ENCODE data around the gene MLLT10.

Gene MLLT10

DNA sequence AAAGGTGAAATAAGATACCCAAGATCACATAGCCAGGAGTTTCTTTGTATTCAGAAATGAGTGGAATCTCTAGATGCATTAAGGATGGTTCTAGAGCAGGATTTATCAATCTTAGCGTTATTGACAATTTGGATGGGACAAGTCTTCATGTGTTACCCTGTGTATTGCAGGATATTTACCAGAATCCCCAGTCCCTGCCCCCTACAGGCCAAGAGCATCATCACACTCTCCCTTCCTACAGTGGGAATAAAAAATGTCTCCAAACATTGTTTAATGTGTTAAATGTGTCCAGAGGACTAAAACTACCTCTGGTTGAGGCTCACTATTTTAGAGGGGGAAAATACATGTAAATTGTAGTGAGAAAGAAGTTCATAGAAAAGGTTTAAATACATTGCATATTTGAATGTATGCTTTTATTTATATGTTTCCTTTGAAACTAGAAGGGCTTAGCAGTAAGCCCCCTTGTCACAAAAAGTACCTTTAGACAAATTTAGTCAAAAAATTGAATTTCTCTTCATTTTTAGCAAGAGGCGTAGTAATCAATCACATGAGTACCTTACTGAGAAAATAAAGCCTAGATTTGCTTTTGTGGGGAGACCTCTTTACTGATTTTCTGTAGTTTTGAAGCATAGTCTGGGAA is 141.2 kb downstream of the MLLT10 start:
- Histone ChIP-seq H3K27me3 (ENCODE audit: control insufficient read depth in 1 of 2, insufficient read depth in 2 of 2, low read length in 2 of 2) (no peaks in the 10 kb centered on the region), H3K4me1 (ENCODE audit: insufficient read depth, low read length) (no peaks in the 10 kb centered on the region), H3K36me3 (ENCODE audit: insufficient read depth, low read length) (peaks cover 5% of the 10 kb centered on the region)

DNA sequence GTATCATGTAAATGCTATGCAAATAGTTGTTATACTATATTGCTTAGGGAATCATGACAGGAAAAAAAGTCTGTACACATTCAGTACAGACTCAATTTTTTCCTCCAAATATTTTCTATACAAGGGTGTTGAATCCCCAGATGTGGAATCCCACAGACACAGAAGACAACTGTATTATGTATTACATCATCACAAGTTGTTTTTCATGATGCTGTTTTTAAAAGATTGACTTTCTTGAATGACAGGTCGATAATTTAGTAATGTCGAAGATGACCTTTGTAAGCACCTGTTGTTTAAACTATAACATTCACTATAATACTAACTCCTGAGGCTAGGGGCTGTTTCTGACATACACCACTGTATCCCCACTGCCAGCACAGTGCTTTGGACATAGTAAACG is 143.5 kb downstream of the MLLT10 start:
- H3K9me3 ChIP-seq (ENCODE audit: low read length) = no peaks in the 10 kb centered on the region
- H3K4me3 ChIP-seq (ENCODE audit: low read depth in 1 of 2, low read length in 2 of 2) = no peak overlapping the region
- H3K36me3 ChIP-seq (ENCODE audit: insufficient read depth, low read length) = peaks cover 5% of the 10 kb centered on the region
- H3K9ac ChIP-seq (ENCODE audit: low read length) = no peak overlapping the region
- no peaks in the 10 kb centered on the region for H3K27me3 ChIP-seq (ENCODE audit: control insufficient read depth in 1 of 2, insufficient read depth in 2 of 2, low read length in 2 of 2)
- H3K27ac ChIP-seq (ENCODE audit: low read depth, low read length) = no peak overlapping the region
- no peaks in the 10 kb centered on the region for H3K4me1 ChIP-seq (ENCODE audit: insufficient read depth, low read length)

More for the DNA sequence above, 141.2 kb downstream of the MLLT10 start:
- Histone ChIP-seq H3K9ac (ENCODE audit: low read length) (no peak overlapping the region), H3K4me3 (ENCODE audit: low read depth in 1 of 2, low read length in 2 of 2) (no peak overlapping the region), H3K27ac (ENCODE audit: low read depth, low read length) (no peak overlapping the region), H3K9me3 (ENCODE audit: low read length) (no peaks in the 10 kb centered on the region)

- Histone ChIP-seq H3K9me3 (ENCODE audit: low read length) (no peaks in the 10 kb centered on the region), H3K27me3 (ENCODE audit: control insufficient read depth in 1 of 2, insufficient read depth in 2 of 2, low read length in 2 of 2) (no peaks in the 10 kb centered on the region), H3K27ac (ENCODE audit: low read depth, low read length) (no peak overlapping the region), H3K4me3 (ENCODE audit: low read depth in 1 of 2, low read length in 2 of 2) (no peak overlapping the region), H3K4me1 (ENCODE audit: insufficient read depth, low read length) (no peaks in the 10 kb centered on the region), H3K36me3 (ENCODE audit: insufficient read depth, low read length) (no peaks in the 10 kb centered on the region), H3K9ac (ENCODE audit: low read length) (no peak overlapping the region)
Observed at GRCh38 chr10:21681156-21681555, 147.1 kb downstream of the MLLT10 start.

DNA sequence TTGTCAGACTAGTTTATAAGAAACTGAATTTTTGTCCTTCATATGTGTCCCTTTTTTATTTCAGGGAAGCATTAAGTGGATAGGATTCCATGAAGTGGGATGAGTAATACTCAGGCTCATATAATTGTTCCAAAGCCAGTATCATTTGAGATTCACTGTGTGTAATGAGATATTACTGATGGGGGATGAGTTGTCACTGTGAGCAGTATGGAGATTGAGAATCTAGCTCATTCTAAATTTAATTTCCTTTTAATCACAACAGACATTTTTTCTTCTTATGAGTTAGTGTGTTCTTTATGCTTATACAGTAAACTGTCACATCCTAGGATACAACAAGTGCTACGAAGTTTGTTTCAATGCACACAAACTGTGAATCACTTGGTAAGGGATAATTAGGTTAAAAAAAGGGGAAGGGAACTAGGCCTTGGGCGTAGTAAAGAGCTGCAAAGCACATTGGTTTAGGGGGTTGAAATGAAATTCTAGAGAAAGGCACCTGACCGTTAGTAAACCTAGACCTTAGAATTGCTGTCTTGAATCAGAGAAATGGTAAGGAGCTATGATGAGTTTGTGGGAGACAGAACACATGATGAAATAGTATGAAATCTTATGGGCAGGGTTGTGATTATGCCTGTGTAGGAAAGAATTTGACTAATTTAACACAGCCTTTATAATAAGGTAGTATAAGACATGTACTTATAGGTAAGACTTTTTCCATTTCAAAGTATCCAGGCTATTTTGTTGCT is 153.4 kb downstream of the MLLT10 start:
- Histone ChIP-seq H3K9me3 (ENCODE audit: low read length) (no peaks in the 10 kb centered on the region), H3K4me3 (ENCODE audit: low read depth in 1 of 2, low read length in 2 of 2) (no peak overlapping the region), H3K9ac (ENCODE audit: low read length) (no peak overlapping the region), H3K4me1 (ENCODE audit: insufficient read depth, low read length) (no peaks in the 10 kb centered on the region), H3K27me3 (ENCODE audit: control insufficient read depth in 1 of 2, insufficient read depth in 2 of 2, low read length in 2 of 2) (no peaks in the 10 kb centered on the region), H3K27ac (ENCODE audit: low read depth, low read length) (no peak overlapping the region), H3K36me3 (ENCODE audit: insufficient read depth, low read length) (peaks cover 3% of the 10 kb centered on the region)

- H3K36me3 ChIP-seq (ENCODE audit: insufficient read depth, low read length) = peaks cover 3% of the 10 kb centered on the region
- no peaks in the 10 kb centered on the region for H3K4me1 ChIP-seq (ENCODE audit: insufficient read depth, low read length)
- no peaks in the 10 kb centered on the region for H3K9me3 ChIP-seq (ENCODE audit: low read length)
- H3K27ac ChIP-seq (ENCODE audit: low read depth, low read length) = no peak overlapping the region
- H3K9ac ChIP-seq (ENCODE audit: low read length) = no peak overlapping the region
- H3K4me3 ChIP-seq (ENCODE audit: low read depth in 1 of 2, low read length in 2 of 2) = no peak overlapping the region
- H3K27me3 ChIP-seq (ENCODE audit: control insufficient read depth in 1 of 2, insufficient read depth in 2 of 2, low read length in 2 of 2) = no peaks in the 10 kb centered on the region
Observed at GRCh38 chr10:21688009-21688332, 153.9 kb downstream of the MLLT10 start.

DNA sequence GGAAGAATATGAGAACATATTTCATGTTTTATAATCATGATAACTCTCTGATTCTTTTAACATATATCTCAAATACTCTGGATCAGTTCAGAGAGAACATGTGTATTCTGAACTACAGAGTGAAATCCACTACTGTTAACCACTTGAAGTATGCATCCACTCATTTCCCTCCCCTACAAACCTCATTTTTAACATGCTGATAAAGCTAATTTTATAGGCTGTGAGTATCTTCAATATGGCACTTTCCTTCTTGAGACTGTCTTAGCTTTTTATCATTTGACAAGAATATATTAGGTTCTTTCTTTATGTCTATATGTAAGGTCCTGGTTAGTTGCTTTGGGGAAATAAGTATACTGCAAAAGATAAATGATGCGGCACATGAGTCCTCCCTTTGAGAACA is 154.8 kb downstream of the MLLT10 start:
- Histone ChIP-seq H3K36me3 (ENCODE audit: insufficient read depth, low read length) (peaks cover 3% of the 10 kb centered on the region), H3K9ac (ENCODE audit: low read length) (no peak overlapping the region), H3K27ac (ENCODE audit: low read depth, low read length) (no peak overlapping the region), H3K9me3 (ENCODE audit: low read length) (no peaks in the 10 kb centered on the region), H3K4me3 (ENCODE audit: low read depth in 1 of 2, low read length in 2 of 2) (no peak overlapping the region), H3K4me1 (ENCODE audit: insufficient read depth, low read length) (no peaks in the 10 kb centered on the region), H3K27me3 (ENCODE audit: control insufficient read depth in 1 of 2, insufficient read depth in 2 of 2, low read length in 2 of 2) (no peaks in the 10 kb centered on the region)

DNA sequence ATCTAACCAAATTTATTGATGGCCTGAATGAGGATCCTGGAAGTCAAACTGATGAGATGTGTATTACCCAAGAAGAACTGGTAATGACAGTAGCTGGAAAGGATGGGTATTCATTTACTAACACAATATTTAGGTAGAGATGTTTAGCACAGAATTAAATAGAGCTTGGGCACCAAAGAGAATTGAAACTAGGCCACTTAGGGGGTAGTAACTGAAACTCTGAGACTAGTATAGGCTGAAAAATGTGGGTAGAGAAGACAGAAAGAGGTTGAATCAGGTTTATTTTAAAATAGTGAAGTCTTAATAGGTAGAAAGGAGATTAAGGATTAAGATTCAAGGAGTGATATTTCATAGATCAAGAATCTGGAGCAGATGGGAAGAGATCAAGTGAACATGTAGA is 155.8 kb downstream of the MLLT10 start:
- H3K9me3 ChIP-seq (ENCODE audit: low read length) = no peaks in the 10 kb centered on the region
- no peak overlapping the region for H3K27ac ChIP-seq (ENCODE audit: low read depth, low read length)
- peaks cover 3% of the 10 kb centered on the region for H3K36me3 ChIP-seq (ENCODE audit: insufficient read depth, low read length)
- H3K4me3 ChIP-seq (ENCODE audit: low read depth in 1 of 2, low read length in 2 of 2) = no peak overlapping the region
- H3K4me1 ChIP-seq (ENCODE audit: insufficient read depth, low read length) = no peaks in the 10 kb centered on the region
- H3K9ac ChIP-seq (ENCODE audit: low read length) = no peak overlapping the region
- H3K27me3 ChIP-seq (ENCODE audit: control insufficient read depth in 1 of 2, insufficient read depth in 2 of 2, low read length in 2 of 2) = no peaks in the 10 kb centered on the region

- no peak overlapping the region for H3K9ac ChIP-seq (ENCODE audit: low read length)
- H3K9me3 ChIP-seq (ENCODE audit: low read length) = no peaks in the 10 kb centered on the region
- H3K4me3 ChIP-seq (ENCODE audit: low read depth in 1 of 2, low read length in 2 of 2) = no peak overlapping the region
- no peaks in the 10 kb centered on the region for H3K27me3 ChIP-seq (ENCODE audit: control insufficient read depth in 1 of 2, insufficient read depth in 2 of 2, low read length in 2 of 2)
- peaks cover 3% of the 10 kb centered on the region for H3K4me1 ChIP-seq (ENCODE audit: insufficient read depth, low read length)
- no peak overlapping the region for H3K27ac ChIP-seq (ENCODE audit: low read depth, low read length)
- H3K36me3 ChIP-seq (ENCODE audit: insufficient read depth, low read length) = peaks cover 3% of the 10 kb centered on the region
Observed at GRCh38 chr10:21692916-21693315, 158.9 kb downstream of the MLLT10 start.

- Histone ChIP-seq H3K36me3 (ENCODE audit: insufficient read depth, low read length) (peaks cover 1% of the 10 kb centered on the region), H3K9ac (ENCODE audit: low read length) (no peak overlapping the region), H3K27ac (ENCODE audit: low read depth, low read length) (no peak overlapping the region), H3K4me3 (ENCODE audit: low read depth in 1 of 2, low read length in 2 of 2) (no peak overlapping the region), H3K27me3 (ENCODE audit: control insufficient read depth in 1 of 2, insufficient read depth in 2 of 2, low read length in 2 of 2) (no peaks in the 10 kb centered on the region), H3K4me1 (ENCODE audit: insufficient read depth, low read length) (peaks cover 3% of the 10 kb centered on the region), H3K9me3 (ENCODE audit: low read length) (no peaks in the 10 kb centered on the region)
Observed at GRCh38 chr10:21693418-21693817, 159.4 kb downstream of the MLLT10 start.

- peaks cover 2% of the 10 kb centered on the region for H3K9me3 ChIP-seq (ENCODE audit: low read length)
- no peaks in the 10 kb centered on the region for H3K27me3 ChIP-seq (ENCODE audit: control insufficient read depth in 1 of 2, insufficient read depth in 2 of 2, low read length in 2 of 2)
- H3K36me3 ChIP-seq (ENCODE audit: insufficient read depth, low read length) = no peaks in the 10 kb centered on the region
- H3K4me3 ChIP-seq (ENCODE audit: low read depth in 1 of 2, low read length in 2 of 2) = no peak overlapping the region
- H3K27ac ChIP-seq (ENCODE audit: low read depth, low read length) = no peak overlapping the region
- no peak overlapping the region for H3K9ac ChIP-seq (ENCODE audit: low read length)
- peaks cover 3% of the 10 kb centered on the region for H3K4me1 ChIP-seq (ENCODE audit: insufficient read depth, low read length)
Observed at GRCh38 chr10:21694631-21695030, 160.6 kb downstream of the MLLT10 start.

DNA sequence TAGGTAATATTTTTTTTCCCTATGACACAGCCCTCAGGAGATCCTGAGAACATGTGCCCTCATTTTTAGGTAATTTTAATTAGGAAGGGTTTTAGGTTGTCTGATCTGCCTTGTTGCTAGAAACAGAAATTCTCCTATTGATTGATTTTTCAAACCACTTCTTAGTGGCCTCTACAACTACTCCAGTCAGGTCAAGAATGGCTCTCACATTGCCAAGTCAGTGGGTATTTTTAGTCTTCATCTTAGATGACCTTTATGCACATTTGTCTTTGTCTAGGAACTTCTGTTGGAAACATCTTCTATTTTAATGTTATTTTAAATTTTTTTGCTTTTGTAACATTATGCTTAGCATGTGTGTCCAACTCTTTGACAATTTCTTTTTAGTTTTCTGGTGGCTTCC is 162.3 kb downstream of the MLLT10 start:
- H3K27ac ChIP-seq (ENCODE audit: low read depth, low read length) = no peak overlapping the region
- H3K9ac ChIP-seq (ENCODE audit: low read length) = no peak overlapping the region
- H3K9me3 ChIP-seq (ENCODE audit: low read length) = peaks cover 11% of the 10 kb centered on the region
- H3K27me3 ChIP-seq (ENCODE audit: control insufficient read depth in 1 of 2, insufficient read depth in 2 of 2, low read length in 2 of 2) = no peaks in the 10 kb centered on the region
- no peak overlapping the region for H3K4me3 ChIP-seq (ENCODE audit: low read depth in 1 of 2, low read length in 2 of 2)
- H3K4me1 ChIP-seq (ENCODE audit: insufficient read depth, low read length) = peaks cover 3% of the 10 kb centered on the region
- H3K36me3 ChIP-seq (ENCODE audit: insufficient read depth, low read length) = no peaks in the 10 kb centered on the region

- Histone ChIP-seq H3K4me3 (ENCODE audit: low read depth in 1 of 2, low read length in 2 of 2) (no peak overlapping the region), H3K4me1 (ENCODE audit: insufficient read depth, low read length) (peaks cover 3% of the 10 kb centered on the region), H3K27me3 (ENCODE audit: control insufficient read depth in 1 of 2, insufficient read depth in 2 of 2, low read length in 2 of 2) (no peaks in the 10 kb centered on the region), H3K9me3 (ENCODE audit: low read length) (peaks cover 11% of the 10 kb centered on the region), H3K9ac (ENCODE audit: low read length) (no peak overlapping the region), H3K27ac (ENCODE audit: low read depth, low read length) (no peak overlapping the region), H3K36me3 (ENCODE audit: insufficient read depth, low read length) (no peaks in the 10 kb centered on the region)
Observed at GRCh38 chr10:21699575-21699974, 165.5 kb downstream of the MLLT10 start.
